Gastrocnemius medialis (tissue), 4 donors: ENCODE data around the gene TLL2.

Experiments
- CTCF ChIP-seq, 5 experiments: fragments of 450-650 bp in 3 of 5; fragments of 200-600 bp in 2 of 5; sonication (generic) in 2 of 5; IDR thresholded peaks in 4 of 5; conservative IDR thresholded peaks in 1 of 5; 1 replicate in 4 of 5; 2 replicates in 1 of 5; pipeline ENCODE4 v1.5.1; 2016 to 2019; ENCODE audit warnings: antibody characterized with exemption in 5 of 5, mild to moderate bottlenecking in 3 of 5, moderate library complexity in 3 of 5
- POLR2A ChIP-seq, 2 donors: fragments of 450-650 bp; IDR thresholded peaks; one replicate each; pipeline ENCODE4 v1.6.1; 2017; ENCODE audit warnings: antibody characterized with exemption in 2 of 2, mild to moderate bottlenecking in 2 of 2, moderate library complexity in 2 of 2

- no peak for TF ChIP-seq CTCF (IDR thresholded peaks at IDR 0.05 in 4 of 5, conservative IDR thresholded peaks at IDR 0.05 in 1 of 5)
- TF ChIP-seq POLR2A (IDR thresholded peaks at IDR 0.05), result no peak
Observed at GRCh38 chr10:96401036-96401435, 112.7 kb downstream of the TLL2 start.
